ENCODE measurements around the gene ACACA.
"Not testable (repeated sequence)": the region's sequence is repeated elsewhere in the genome, so short reads cannot be mapped to it uniquely, and the experiment has no call there.

ACACA gene

GRCh38 chr17:37392024-37392590 lies 14.5 kb downstream of the ACACA start:
- no peak for FAIRE-seq

- FAIRE-seq = no peak
Measured at GRCh38 chr17:37391146-37391545, 15.5 kb downstream of the ACACA start.

GRCh38 chr17:37389160-37389559 lies 17.5 kb downstream of the ACACA start:
- no peak for FAIRE-seq

GRCh38 chr17:37388266-37388665 lies 18.4 kb downstream of the ACACA start:
- no peak for FAIRE-seq

GRCh38 chr17:37386462-37386861 lies 20.2 kb downstream of the ACACA start:
- no peak for FAIRE-seq

- FAIRE-seq = no peak
Measured at GRCh38 chr17:37385474-37385990, 21.1 kb downstream of the ACACA start.

GRCh38 chr17:37384560-37385149 lies 22.0 kb downstream of the ACACA start:
- no peak for FAIRE-seq

- no peak for FAIRE-seq
Measured at GRCh38 chr17:37382056-37382455, 24.6 kb downstream of the ACACA start.

- no peak for FAIRE-seq
Measured at GRCh38 chr17:37375706-37376105, 30.9 kb downstream of the ACACA start, which contains the start of gene C17orf78. Gene C17orf78 (plus strand): TSS chr17:37375985. CDS start chr17:37376093, 108 bp downstream.

- no peak for FAIRE-seq
Measured at GRCh38 chr17:37373530-37374159, 33.0 kb downstream of the ACACA start.

- no peak for FAIRE-seq
Measured at GRCh38 chr17:37368577-37368976, 38.1 kb downstream of the ACACA start.

- FAIRE-seq = no peak
Measured at GRCh38 chr17:37365589-37365988, 41.0 kb downstream of the ACACA start.

- FAIRE-seq = no peak
Measured at GRCh38 chr17:37361543-37361942, 45.1 kb downstream of the ACACA start.

GRCh38 chr17:37360632-37361031 lies 46.0 kb downstream of the ACACA start:
- no peak for FAIRE-seq

GRCh38 chr17:37359682-37360188 lies 46.9 kb downstream of the ACACA start:
- no peak for FAIRE-seq

GRCh38 chr17:37358830-37359681 lies 47.6 kb downstream of the ACACA start:
- no peak for FAIRE-seq

- FAIRE-seq = no peak
Measured at GRCh38 chr17:37358098-37358829, 48.4 kb downstream of the ACACA start.

- FAIRE-seq = not testable (repeated sequence)
Measured at GRCh38 chr17:37356796-37357569, 49.7 kb downstream of the ACACA start.

- FAIRE-seq = not testable (repeated sequence)
Measured at GRCh38 chr17:37346863-37347402, 59.7 kb downstream of the ACACA start.

GRCh38 chr17:37344519-37344918 lies 62.1 kb downstream of the ACACA start:
- FAIRE-seq = no peak

GRCh38 chr17:37342589-37342988 lies 64.0 kb downstream of the ACACA start:
- no peak for FAIRE-seq
